NCI-H128 (cell line): Measurements from ENCODE around the gene MAN2A2.
"Not testable (repeated sequence)": the region's sequence is repeated elsewhere in the genome, so short reads cannot be mapped to it uniquely, and the experiment has no call there.

Experiments
- DNase-seq: peaks from one replicate; lab custom pipeline; 2025; ENCODE audit not compliant: unreplicated experiment; lab: John Stamatoyannopoulos, UW

The MAN2A2 gene

GRCh38 chr15:90903733-90904536 is 833 bp downstream of the MAN2A2 start:
- no peak for DNase-seq

GRCh38 chr15:90904746-90905145 is 1.6 kb downstream of the MAN2A2 start:
- no peak for DNase-seq

DNA sequence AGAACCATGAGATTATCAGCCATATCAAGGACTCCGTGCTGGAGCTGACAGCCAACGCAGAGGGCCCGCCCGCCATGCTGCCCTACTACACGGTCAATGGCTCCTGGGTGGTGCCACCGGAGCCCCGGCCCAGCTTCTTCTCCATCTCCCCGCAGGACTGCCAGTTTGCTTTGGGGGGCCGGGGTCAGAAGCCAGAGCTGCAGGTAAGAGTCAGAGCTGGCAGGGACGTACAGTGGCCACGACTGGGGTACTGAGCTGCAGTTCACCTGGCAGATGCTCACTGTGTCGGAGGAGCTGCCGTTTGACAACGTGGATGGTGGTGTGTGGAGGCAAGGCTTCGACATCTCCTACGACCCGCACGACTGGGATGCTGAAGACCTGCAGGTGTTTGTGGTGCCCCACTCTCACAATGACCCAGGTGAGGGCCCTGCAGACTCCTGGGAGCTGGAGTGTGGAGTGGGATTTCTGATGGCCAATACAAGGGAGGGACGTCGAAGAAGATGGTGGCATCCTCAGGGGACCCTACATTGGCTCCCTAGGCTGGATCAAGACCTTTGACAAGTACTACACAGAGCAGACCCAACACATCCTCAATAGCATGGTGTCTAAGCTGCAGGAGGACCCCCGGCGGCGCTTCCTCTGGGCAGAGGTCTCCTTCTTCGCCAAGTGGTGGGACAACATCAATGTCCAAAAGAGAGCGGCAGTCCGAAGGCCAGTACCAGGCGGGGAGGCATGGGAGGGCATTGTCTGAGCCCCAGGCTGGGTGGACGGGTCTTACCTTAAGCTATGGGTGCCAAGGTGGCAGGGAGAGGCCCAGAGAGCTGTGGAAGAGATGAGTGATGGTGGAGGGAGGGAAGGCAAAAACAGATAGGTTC is 2.4 kb downstream of the MAN2A2 start:
- DNase-seq = no peak

DNA sequence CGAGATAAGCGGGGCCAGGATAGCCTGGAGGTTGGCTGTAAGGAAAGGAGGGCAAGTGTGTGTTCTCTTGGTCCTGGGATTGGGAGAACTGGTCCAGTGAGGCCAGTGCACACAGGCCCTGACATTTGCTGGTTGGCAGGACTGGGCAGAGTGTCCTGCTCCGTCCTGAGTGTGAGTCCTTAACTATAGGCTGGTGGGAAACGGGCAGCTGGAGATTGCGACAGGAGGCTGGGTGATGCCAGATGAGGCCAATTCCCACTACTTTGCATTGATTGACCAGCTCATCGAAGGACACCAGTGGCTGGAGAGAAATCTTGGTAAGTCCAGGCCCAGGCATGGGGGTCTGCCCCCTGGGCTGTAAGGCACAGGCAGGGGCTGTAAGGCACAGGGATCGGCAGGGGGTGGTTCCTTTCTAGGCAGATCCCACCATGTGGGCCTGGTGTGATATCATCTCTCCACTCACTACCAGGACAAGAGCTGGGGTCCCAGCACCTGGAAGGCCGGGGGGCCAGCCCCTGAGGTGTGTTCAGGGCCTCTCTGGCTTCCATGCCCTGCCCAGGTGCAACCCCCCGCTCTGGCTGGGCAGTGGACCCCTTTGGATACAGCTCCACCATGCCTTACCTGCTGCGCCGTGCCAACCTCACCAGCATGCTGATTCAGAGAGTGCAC is 3.2 kb downstream of the MAN2A2 start:
- DNase-seq = no peak

GRCh38 chr15:90907051-90907660 is 4.1 kb downstream of the MAN2A2 start:
- DNase-seq = no peak

GRCh38 chr15:90907838-90908507 is 4.9 kb downstream of the MAN2A2 start:
- no peak for DNase-seq

- DNase-seq = not testable (repeated sequence)
Measured at GRCh38 chr15:90909449-90909848, 6.3 kb downstream of the MAN2A2 start.

DNA sequence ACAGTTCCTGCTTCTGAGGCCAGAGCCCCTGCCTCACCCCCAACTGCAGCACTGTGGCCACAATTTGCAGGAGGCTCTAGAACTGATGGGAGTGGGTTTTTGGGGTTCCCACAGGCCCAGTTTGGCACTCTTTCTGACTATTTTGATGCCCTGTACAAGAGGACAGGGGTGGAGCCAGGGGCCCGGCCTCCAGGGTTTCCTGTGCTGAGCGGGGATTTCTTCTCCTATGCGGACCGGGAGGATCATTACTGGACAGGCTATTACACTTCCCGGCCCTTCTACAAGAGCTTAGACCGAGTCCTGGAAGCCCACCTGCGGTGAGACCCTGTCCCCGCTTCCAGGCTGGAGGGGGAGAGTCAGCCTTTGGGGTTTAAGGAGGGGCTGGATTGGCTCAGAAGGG is 6.9 kb downstream of the MAN2A2 start:
- DNase-seq = no peak

GRCh38 chr15:90910441-90911301 is 7.6 kb downstream of the MAN2A2 start:
- no peak for DNase-seq

GRCh38 chr15:90911302-90911623 is 8.2 kb downstream of the MAN2A2 start:
- DNase-seq = no peak

- no peak for DNase-seq
Measured at GRCh38 chr15:90911906-90912769, 9.0 kb downstream of the MAN2A2 start.

- no peak for DNase-seq
Measured at GRCh38 chr15:90912770-90913075, 9.6 kb downstream of the MAN2A2 start.

GRCh38 chr15:90913398-90913944 is 10.4 kb downstream of the MAN2A2 start:
- DNase-seq = no peak

- DNase-seq = no peak
Measured at GRCh38 chr15:90914305-90915080, 11.4 kb downstream of the MAN2A2 start.

GRCh38 chr15:90915216-90915807 is 12.2 kb downstream of the MAN2A2 start:
- DNase-seq = no peak

GRCh38 chr15:90915808-90916440 is 12.8 kb downstream of the MAN2A2 start:
- no peak for DNase-seq

DNA sequence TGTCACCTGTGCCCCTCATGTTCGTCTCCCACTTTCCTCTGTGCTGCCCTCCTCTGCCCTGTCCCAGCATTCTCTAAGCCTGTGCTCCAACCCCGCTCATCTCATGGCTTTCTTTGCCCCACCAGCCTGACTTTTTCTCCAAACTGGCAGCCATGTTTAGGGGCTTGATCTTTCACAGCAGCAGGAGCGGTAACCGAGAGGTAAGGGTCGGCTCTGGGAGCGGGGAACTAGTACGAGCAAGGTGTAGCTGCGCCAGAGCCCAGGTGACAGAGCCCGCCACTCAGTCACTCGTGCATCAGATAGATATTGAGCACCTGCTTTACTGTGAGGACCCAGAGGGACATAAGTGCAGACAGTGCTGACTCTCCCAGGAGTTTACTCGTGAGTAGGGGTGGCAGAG is 13.4 kb downstream of the MAN2A2 start:
- no peak for DNase-seq
